Kidney epithelial cell (primary cell): ENCODE data around the gene LDLRAP1. TPM values are rescaled to one million over a fixed set of nuclear protein-coding genes. Genes with fewer than 3 reads are reported as not detected.

ENCODE experiments used
- DNase-seq: peaks from one replicate; pipeline ENCODE4 v3.0.0-alpha.2; 2010; ENCODE audit warnings: low read depth
- H3K27me3 ChIP-seq: 2 replicates; pipeline ENCODE4 v1.6.0; 2011; ENCODE audit warnings: low read length; ENCODE audit not compliant: control insufficient read depth, insufficient read depth
- H3K36me3 ChIP-seq: 2 replicates; pipeline ENCODE4 v1.5.1; 2011; ENCODE audit warnings: low read length; ENCODE audit not compliant: control insufficient read depth, insufficient read depth
- H3K4me3 ChIP-seq: 2 replicates; pipeline ENCODE4 v1.5.1; 2011; ENCODE audit warnings: low read depth, mild to moderate bottlenecking, control low read depth, low read length
- total RNA-seq: library from RNA; depleted of rRNA; stranded (reverse); fragments of >200 nt; gene quantifications from 2 replicates; pipeline ENCODE4 v1.2.3, GENCODE V29; 2015
- TF ChIP-seq, protein P1 (sequence below): IDR thresholded peaks from 2 replicates; pipeline ENCODE4 v1.5.1; 2011; ENCODE audit warnings: mild to moderate bottlenecking, moderate library complexity, low read length, control low read depth, inconsistent platforms; ENCODE audit not compliant: insufficient read depth, poor library complexity, severe bottlenecking

The LDLRAP1 gene
- total RNA-seq, 1 donor from 2014 or later, result 7.5 TPM

DNA sequence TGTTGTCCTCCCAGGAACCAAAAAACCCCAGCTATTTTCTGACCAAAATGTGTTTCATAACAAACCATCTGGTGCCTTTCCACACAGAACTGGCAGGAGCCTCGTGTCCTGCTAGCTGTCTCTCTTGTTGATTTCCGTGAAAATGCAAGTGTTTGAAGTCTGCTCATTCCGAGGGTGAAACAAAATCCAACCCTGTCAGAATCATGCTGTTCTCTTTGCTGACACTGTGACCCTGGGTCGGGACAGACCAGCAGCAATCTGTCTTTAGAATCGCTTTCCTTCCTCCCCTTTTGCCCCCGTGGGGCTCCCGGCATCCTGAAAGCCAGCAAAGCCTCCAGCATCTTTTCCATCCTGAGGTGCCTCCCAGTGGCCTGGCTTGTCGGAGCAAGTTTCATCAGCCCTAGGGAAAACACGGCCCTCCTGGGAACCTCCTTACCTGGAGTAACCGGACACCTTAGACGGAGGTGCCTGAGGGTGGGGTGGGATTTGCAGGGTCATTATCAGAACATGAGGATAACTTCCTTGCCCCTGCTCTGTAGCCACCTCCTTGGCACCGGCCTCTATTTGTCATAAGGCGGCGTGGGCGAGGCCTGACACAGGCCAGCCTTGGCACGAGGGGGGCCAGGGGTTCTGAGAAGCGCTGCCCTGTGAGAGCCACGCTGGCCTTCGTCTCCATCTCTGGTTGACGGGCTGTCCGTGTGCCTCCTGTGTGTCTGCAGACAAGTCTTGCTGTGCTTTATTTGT is 24.9 kb downstream of the LDLRAP1 start:
- no peak overlapping the region for H3K4me3 ChIP-seq

DNA sequence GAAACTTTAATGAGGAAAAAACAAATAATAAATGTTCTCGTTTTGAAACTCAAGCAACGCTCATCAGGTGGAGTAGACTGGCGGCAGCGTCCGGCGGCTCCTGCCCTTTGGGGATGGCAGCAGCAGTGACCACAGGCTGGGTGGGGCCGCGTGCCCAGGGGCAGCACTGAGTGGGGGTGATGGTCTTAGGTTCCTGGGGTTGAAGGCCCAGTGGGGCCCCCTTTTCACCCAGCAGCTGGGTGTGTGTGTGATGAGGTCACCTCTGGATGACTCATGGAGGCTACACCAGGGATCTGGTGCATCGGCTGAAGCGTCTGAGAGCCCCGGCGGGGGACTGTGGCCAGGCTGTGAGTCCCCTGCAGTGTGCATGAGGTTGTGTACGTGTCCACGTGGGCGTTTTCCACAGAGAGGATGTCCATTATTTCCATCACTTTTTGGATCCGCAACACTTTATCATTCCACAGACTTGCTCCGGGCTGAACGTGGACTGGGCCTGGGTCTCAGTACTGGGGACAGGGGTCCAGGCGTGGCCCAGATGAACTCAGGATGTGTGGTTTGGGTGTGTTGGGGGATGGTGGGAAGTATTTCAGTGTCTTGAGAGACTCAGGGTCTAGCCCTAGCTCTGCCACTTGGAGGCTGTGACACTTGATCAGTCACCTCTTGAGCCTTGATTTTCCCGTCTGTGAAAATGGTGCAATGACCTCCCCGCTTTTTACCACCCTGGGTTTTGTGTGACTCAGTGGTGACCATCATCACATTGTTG is 25.6 kb downstream of the LDLRAP1 start:
- peak; percentile 44 for DNase-seq

More for the DNA sequence above, 24.9 kb downstream of the LDLRAP1 start:
- Histone ChIP-seq H3K27me3 (peaks cover under 1% of the 10 kb centered on the region), H3K36me3 (no peaks in the 10 kb centered on the region)
- DNase-seq, result no peak
- TF ChIP-seq, protein P1, sequence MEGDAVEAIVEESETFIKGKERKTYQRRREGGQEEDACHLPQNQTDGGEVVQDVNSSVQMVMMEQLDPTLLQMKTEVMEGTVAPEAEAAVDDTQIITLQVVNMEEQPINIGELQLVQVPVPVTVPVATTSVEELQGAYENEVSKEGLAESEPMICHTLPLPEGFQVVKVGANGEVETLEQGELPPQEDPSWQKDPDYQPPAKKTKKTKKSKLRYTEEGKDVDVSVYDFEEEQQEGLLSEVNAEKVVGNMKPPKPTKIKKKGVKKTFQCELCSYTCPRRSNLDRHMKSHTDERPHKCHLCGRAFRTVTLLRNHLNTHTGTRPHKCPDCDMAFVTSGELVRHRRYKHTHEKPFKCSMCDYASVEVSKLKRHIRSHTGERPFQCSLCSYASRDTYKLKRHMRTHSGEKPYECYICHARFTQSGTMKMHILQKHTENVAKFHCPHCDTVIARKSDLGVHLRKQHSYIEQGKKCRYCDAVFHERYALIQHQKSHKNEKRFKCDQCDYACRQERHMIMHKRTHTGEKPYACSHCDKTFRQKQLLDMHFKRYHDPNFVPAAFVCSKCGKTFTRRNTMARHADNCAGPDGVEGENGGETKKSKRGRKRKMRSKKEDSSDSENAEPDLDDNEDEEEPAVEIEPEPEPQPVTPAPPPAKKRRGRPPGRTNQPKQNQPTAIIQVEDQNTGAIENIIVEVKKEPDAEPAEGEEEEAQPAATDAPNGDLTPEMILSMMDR, result no peak

DNA sequence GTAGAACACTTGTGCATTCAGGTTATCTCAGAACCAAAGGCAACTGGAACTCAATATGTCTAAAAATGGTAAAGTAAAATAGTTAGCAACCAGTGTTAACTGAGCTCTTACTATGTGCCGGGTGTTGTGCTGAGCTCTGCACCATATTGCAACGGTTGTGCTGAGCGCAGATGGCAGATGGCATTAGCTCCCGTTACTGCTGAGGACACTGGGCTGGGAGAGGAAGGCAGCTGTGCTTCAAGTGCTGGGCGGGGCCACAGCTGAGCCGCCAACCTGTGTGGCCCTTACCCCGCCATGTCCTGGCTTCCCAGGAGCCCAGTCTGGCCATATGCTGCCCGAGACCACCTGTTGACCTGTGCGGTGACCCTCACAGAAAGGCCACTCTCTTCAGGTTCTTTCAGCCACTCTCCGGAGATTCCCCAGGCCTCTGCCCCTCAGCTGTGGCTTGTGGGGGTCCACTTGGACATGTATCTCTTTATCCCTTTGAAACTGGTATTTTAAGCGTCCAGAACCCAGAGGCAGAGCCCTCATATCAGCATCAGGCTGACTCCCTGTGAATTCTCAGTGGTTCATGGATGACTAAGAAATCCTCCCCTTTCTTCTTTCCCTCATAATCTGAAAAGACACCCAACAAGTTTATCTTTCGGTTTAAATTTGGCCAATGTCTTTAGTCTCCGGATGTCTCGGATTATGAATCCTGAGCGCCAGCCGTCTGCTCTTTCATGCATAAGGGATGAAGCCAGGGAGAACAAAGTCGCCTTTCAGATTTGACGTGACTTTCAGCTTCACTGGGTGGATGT is 26.4 kb downstream of the LDLRAP1 start:
- DNase-seq, result no peak
- peaks cover 4% of the 10 kb centered on the region for H3K27me3 ChIP-seq
- no peak overlapping the region for H3K4me3 ChIP-seq
- TF ChIP-seq, protein P1, result no peak
- no peaks in the 10 kb centered on the region for H3K36me3 ChIP-seq

More for the DNA sequence above, 25.6 kb downstream of the LDLRAP1 start:
- Histone ChIP-seq H3K27me3 (peaks cover 4% of the 10 kb centered on the region), H3K4me3 (no peak overlapping the region), H3K36me3 (no peaks in the 10 kb centered on the region)
- TF ChIP-seq, protein P1, result no peak

DNA sequence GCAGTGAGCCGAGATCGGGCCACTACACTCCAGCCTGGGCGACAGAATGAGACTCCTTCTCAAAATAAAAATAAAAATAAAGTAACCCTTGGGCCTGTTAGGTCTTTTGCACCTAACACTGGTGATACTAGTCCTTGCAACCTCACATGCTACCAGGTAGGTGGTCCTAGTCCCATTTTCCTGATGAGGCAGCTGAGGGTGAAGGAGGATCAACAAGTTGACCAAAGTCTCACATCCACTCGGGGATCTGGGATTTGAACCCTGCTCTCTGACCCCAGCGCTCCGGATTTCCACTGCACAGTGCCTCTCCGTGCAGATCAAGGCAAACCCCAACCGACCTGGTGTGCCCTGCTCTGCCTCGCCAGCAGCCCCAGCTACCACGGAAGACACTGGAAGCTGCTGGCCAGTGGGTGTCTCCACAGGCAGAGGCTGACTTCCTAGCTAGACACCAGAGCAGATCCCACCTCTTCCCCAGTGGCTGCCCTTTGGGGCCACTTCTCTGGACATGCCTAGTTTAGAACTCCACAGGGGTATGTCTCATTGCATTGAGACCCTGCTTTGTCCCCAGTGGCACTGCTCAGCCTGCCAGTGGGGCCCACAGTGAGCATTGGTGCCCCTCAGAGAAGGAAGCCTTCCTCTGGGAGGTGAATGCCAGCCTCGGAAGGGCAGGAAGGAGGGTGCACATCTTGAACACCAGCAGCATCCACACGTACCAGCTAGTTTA is 27.6 kb downstream of the LDLRAP1 start:
- peaks cover 4% of the 10 kb centered on the region for H3K27me3 ChIP-seq
- no peaks in the 10 kb centered on the region for H3K36me3 ChIP-seq
- DNase-seq, result no peak
- TF ChIP-seq, protein P1, result no peak
- no peak overlapping the region for H3K4me3 ChIP-seq

DNA sequence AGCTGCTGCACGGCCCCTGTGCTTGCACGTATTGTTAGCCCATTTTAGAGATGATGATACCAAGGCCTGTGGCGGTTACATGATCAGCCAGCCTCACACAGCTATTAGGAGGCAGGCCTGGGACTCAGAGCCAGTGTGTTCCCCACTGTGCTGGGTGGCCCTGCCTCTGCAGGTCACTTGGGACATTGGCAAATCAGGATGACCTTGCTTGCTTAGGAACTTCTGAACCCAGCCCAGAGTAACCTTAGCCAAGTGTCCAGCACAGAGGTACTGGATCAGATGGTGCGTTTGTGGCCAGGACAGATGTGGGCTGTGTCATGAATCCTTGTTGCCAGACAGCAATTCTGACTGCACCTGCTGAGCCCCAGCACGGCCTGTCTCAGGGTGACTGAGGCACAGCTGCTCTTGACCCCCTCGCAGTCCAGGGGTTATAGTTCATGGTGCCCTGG is 28.1 kb downstream of the LDLRAP1 start:
- TF ChIP-seq, protein P1, result no peak
- H3K4me3 ChIP-seq, result no peak overlapping the region
- no peak for DNase-seq
- peaks cover 4% of the 10 kb centered on the region for H3K27me3 ChIP-seq
- no peaks in the 10 kb centered on the region for H3K36me3 ChIP-seq
